OCI-LY7 (cell line): Measurements from ENCODE around the gene FANCE. TPM values are rescaled to one million over a fixed set of nuclear protein-coding genes. Genes with fewer than 3 reads are reported as not detected.

ENCODE experiments used
- BruUV-seq: library from RNA; stranded (reverse); fragments of 400-500 nt; replicated peaks from 2 replicates; lab custom pipeline; 2021; lab: Mats Ljungman, UMichigan
- CTCF ChIA-PET: fragments of 300-600 bp; sonication (Branson Sonifier 250); formaldehyde crosslinking; loops from one replicate; lab custom pipeline; 2022; ENCODE audit warnings: antibody characterized with exemption; ENCODE audit not compliant: unreplicated experiment; lab: Charles Lee
- POLR2A ChIA-PET: fragments of 300-600 bp; sonication (Branson Sonifier 250); formaldehyde crosslinking; loops from one replicate; lab custom pipeline; 2022; ENCODE audit warnings: antibody characterized with exemption; lab: Charles Lee
- DNase-seq: peaks from one replicate; pipeline ENCODE4 v3.0.0-alpha.2; 2015; ENCODE audit warnings: low spot score
- H2AFZ ChIP-seq: fragments of 200-600 bp; sonication (generic), shearing (Covaris generic); 2 replicates; pipeline ENCODE4 v1.6.1; 2014; ENCODE audit warnings: mild to moderate bottlenecking, antibody characterized with exemption, low read length, moderate library complexity
- H3K27ac ChIP-seq: fragments of 200-600 bp; sonication (generic); 2 replicates; pipeline ENCODE4 v1.5.1; 2014; ENCODE audit warnings: mixed run types, low read depth, mild to moderate bottlenecking, moderate library complexity, low read length, inconsistent platforms; ENCODE audit not compliant: poor library complexity, severe bottlenecking
- H3K36me3 ChIP-seq: fragments of 200-600 bp; sonication (generic); 2 replicates; pipeline ENCODE4 v1.6.1; 2014; ENCODE audit warnings: mild to moderate bottlenecking, antibody characterized with exemption, low read length, moderate library complexity, mixed read lengths; ENCODE audit not compliant: insufficient read depth
- H3K4me1 ChIP-seq: fragments of 200-600 bp; sonication (generic); 2 replicates; pipeline ENCODE4 v1.5.1; 2014; ENCODE audit warnings: mild to moderate bottlenecking, low read length; ENCODE audit not compliant: insufficient read depth, poor library complexity, severe bottlenecking
- H3K4me2 ChIP-seq: fragments of 200-600 bp; sonication (generic); 2 replicates; pipeline ENCODE4 v1.6.1; 2014; ENCODE audit warnings: mild to moderate bottlenecking, low read length
- H3K4me3 ChIP-seq: fragments of 200-600 bp; sonication (generic); 2 replicates; pipeline ENCODE4 v1.5.1; 2014; ENCODE audit warnings: mild to moderate bottlenecking, low read depth, low read length; ENCODE audit not compliant: poor library complexity, severe bottlenecking
- H3K79me2 ChIP-seq: fragments of 200-600 bp; sonication (generic); 2 replicates; pipeline ENCODE4 v1.6.1; 2016; ENCODE audit warnings: low read depth, mild to moderate bottlenecking, low read length, moderate library complexity, mixed read lengths; ENCODE audit not compliant: insufficient read depth
- H3K9me2 ChIP-seq: fragments of 200-600 bp; sonication (generic); 2 replicates; pipeline ENCODE4 v1.6.1; 2016; ENCODE audit warnings: mild to moderate bottlenecking, low read length, mixed read lengths; ENCODE audit not compliant: insufficient read depth
- H3K9me3 ChIP-seq: fragments of 200-600 bp; sonication (generic); 2 replicates; pipeline ENCODE4 v1.6.1; 2014; ENCODE audit warnings: mild to moderate bottlenecking, mixed run types, low read length, mixed read lengths
- H4K20me1 ChIP-seq: fragments of 200-600 bp; sonication (generic); 2 replicates; pipeline ENCODE4 v1.6.1; 2014; ENCODE audit warnings: mild to moderate bottlenecking, antibody characterized with exemption, low read length, moderate library complexity, mixed read lengths; ENCODE audit not compliant: insufficient read depth
- CTCF ChIP-seq: fragments of 200-600 bp; sonication (generic); conservative IDR thresholded peaks from 2 replicates; pipeline ENCODE4 v1.5.1; 2014; ENCODE audit warnings: mild to moderate bottlenecking, antibody characterized with exemption, low read length, moderate library complexity, mixed read lengths
- EZH2phosphoT487 ChIP-seq: fragments of 200-600 bp; sonication (generic); IDR thresholded peaks from 2 replicates; pipeline ENCODE4 v1.6.1; 2018; ENCODE audit warnings: low read depth, borderline replicate concordance, mild to moderate bottlenecking, mixed run types, antibody characterized with exemption, low read length, moderate library complexity, mixed read lengths
- intact Hi-C: fragments of 100-400 bp; cut with micrococcal nuclease; formaldehyde crosslinking; loops from one replicate; pipeline ENCODE4 v1.10.0; 2022; ENCODE audit not compliant: unreplicated experiment
- total RNA-seq, 2 experiments: library from RNA; depleted of rRNA in 1 of 2; stranded (reverse); fragments of >200 nt in 1 of 2; shearing (Covaris generic) in 1 of 2; gene quantifications; 2 replicates each; pipeline ENCODE4 v1.2.3, GENCODE V29; 2014 to 2022

FANCE gene
- total RNA-seq, 2 experiments from 2014 or later, result 14.4 to 17.4 TPM

DNA sequence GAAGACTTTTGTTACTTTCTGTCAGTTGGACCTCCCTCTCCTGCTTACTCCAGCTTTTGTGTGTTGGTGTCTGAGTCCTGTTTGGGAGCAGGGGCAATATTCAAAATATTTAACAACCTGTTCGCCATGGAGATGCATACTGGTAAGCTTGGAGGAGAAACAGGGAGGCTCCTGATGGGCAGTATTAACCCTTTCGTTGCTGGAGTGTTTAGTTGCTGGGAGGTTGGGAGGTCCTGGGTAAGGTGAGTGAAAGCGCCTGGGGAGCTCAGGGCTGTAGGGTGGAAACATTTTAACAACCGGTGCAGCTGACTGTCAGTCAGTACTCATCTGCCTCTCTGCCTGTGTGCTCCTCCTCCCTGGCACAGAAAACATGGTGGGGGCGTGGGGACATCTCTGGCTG lies 56.4 kb downstream of the FANCE start:
- DNase-seq, result no peak
- Histone ChIP-seq H3K36me3 (no peaks in the 10 kb centered on the region), H3K9me3 (no peaks in the 10 kb centered on the region), H3K4me1 (peaks cover 11% of the 10 kb centered on the region), H3K9me2 (no peaks in the 10 kb centered on the region), H4K20me1 (no peaks in the 10 kb centered on the region), H2AFZ (no peak overlapping the region), H3K4me2 (no peak overlapping the region), H3K79me2 (no peaks in the 10 kb centered on the region), H3K27ac (no peak overlapping the region), H3K4me3 (no peak overlapping the region)
- intact Hi-C loops, result no loop called here
- no peak for TF ChIP-seq CTCF
- POLR2A ChIA-PET, result no interaction called here
- CTCF ChIA-PET, result no interaction called here
- no TSS peak for BruUV-seq

DNA sequence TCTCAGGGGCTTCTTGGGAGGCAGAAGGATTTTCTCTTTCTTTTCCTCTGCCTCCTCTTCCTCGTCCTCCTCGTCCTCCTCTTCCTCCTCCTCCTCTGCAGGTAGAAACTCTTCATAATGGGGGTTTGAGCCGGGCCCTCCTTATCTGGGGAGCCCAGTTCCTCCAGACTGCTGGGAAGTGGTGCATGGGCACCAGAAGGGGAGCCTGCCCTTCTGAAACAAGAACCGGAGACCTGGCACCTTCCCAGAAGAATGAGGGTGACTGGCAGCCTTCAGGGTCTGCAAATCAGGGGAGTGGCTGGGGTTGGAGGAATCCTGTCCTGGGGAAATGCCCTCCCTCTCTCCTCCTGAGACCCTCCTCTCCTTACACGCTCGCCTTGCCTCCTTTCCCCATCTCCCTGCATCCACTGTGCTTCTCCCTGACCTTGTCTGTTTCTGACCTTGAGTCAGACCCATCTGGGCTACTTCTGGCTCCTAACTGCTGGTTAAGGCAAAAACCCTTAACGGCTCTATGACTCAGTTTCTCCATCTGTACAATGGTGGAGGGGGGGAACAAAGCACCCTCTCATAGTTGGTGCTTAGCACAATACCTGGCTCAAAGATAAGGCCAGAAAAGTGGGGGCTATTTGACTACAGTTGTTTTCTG lies 58.9 kb downstream of the FANCE start:
- Histone ChIP-seq H3K4me3 (no peak overlapping the region), H3K9me2 (no peaks in the 10 kb centered on the region), H3K4me1 (peaks cover 11% of the 10 kb centered on the region), H3K27ac (no peak overlapping the region), H3K9me3 (no peaks in the 10 kb centered on the region), H3K4me2 (no peak overlapping the region), H2AFZ (no peak overlapping the region), H3K36me3 (no peaks in the 10 kb centered on the region), H3K79me2 (no peaks in the 10 kb centered on the region), H4K20me1 (no peaks in the 10 kb centered on the region)
- DNase-seq, result no peak
- intact Hi-C loops, result no loop called here
- TF ChIP-seq EZH2phosphoT487, result no peak
- TF ChIP-seq CTCF, result no peak
- CTCF ChIA-PET, result no interaction called here
- no TSS peak for BruUV-seq
- POLR2A ChIA-PET, result no interaction called here

DNA sequence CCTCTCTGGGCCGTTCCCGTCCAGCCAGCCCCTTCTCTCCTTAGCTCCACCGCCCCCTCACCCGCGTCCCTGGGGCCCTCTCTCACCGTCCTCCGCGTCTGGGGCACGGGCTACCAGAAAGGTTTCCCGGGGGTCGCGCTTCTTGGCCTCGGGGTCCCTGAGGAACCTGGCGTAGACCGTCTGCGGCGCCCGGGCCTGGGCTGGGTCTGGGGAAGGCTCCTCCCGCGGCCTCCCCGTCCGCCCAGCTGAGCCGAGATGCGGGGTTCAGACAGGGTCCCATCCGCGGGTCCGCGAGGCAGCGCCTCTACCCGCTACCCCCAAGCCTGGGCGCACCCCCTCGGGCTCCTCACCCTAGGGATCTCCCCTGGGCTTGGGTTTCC lies 59.4 kb downstream of the FANCE start:
- H2AFZ ChIP-seq, result no peak overlapping the region

More for the DNA sequence above, 59.4 kb downstream of the FANCE start:
- no peaks in the 10 kb centered on the region for H3K79me2 ChIP-seq
- no TSS peak for BruUV-seq
- H3K27ac ChIP-seq, result no peak overlapping the region
- H3K4me2 ChIP-seq, result no peak overlapping the region
- H3K36me3 ChIP-seq, result no peaks in the 10 kb centered on the region
- H3K4me1 ChIP-seq, result peaks cover 11% of the 10 kb centered on the region
- H3K4me3 ChIP-seq, result no peak overlapping the region
- no peaks in the 10 kb centered on the region for H4K20me1 ChIP-seq
- H3K9me3 ChIP-seq, result no peaks in the 10 kb centered on the region
- ChIA-PET CTCF (no interaction called here), POLR2A (no interaction called here)
- no peaks in the 10 kb centered on the region for H3K9me2 ChIP-seq
- TF ChIP-seq CTCF, result no peak
- TF ChIP-seq EZH2phosphoT487, result no peak
- DNase-seq, result no peak
- intact Hi-C loops, result no loop called here
